Hepatocyte (in vitro differentiated cells): ENCODE data around the gene ADAM15.

Experiments
- CTCF ChIP-seq: fragments of 200-600 bp; sonication (generic); IDR thresholded peaks from 2 replicates; pipeline ENCODE4 v1.5.1; 2016; ENCODE audit warnings: antibody characterized with exemption, mild to moderate bottlenecking; ENCODE audit not compliant: poor library complexity
- EZH2 ChIP-seq: fragments of 200-600 bp; sonication (generic); IDR thresholded peaks from 2 replicates; pipeline ENCODE4 v1.6.1; 2016; ENCODE audit warnings: antibody characterized with exemption, mild to moderate bottlenecking, borderline replicate concordance
- EZH2phosphoT487 ChIP-seq: fragments of 200-600 bp; sonication (generic); IDR thresholded peaks from one replicate; pipeline ENCODE4 v1.6.1; 2018; ENCODE audit warnings: antibody characterized with exemption, mild to moderate bottlenecking, low read depth, moderate library complexity; ENCODE audit not compliant: unreplicated experiment, severe bottlenecking

- TF ChIP-seq CTCF (no peak), EZH2phosphoT487 (peak; percentile 38), EZH2 (peak; percentile 95)
Measured at GRCh38 chr1:155081472-155082300, 30.6 kb downstream of the ADAM15 start.
